ENCODE measurements around the gene HMCN2.
"Not testable (repeated sequence)": the region's sequence is repeated elsewhere in the genome, so short reads cannot be mapped to it uniquely, and the experiment has no call there.

HMCN2 gene

GRCh38 chr9:130395810-130396435 lies 130.4 kb downstream of the HMCN2 start:
- no peak for DNase-seq (ENCODE audit: low read depth)

- DNase-seq (ENCODE audit: low read depth), result no peak
These were observed 131.0 kb downstream of the HMCN2 start for GRCh38 chr9:130396581-130396980.

- DNase-seq (ENCODE audit: low read depth), result no peak
These were observed 133.1 kb downstream of the HMCN2 start for GRCh38 chr9:130398487-130399240.

- DNase-seq (ENCODE audit: low read depth), result no peak
These were observed 134.2 kb downstream of the HMCN2 start for GRCh38 chr9:130399768-130400167.

GRCh38 chr9:130400870-130401269 lies 135.3 kb downstream of the HMCN2 start:
- DNase-seq (ENCODE audit: low read depth), result no peak

GRCh38 chr9:130401742-130402141 lies 136.2 kb downstream of the HMCN2 start:
- not testable (repeated sequence) for DNase-seq (ENCODE audit: low read depth)

GRCh38 chr9:130402243-130402642 lies 136.7 kb downstream of the HMCN2 start:
- DNase-seq (ENCODE audit: low read depth), result no peak

GRCh38 chr9:130402645-130403440 lies 137.3 kb downstream of the HMCN2 start:
- no peak for DNase-seq (ENCODE audit: low read depth)

GRCh38 chr9:130405657-130406257 lies 140.2 kb downstream of the HMCN2 start:
- no peak for DNase-seq (ENCODE audit: low read depth)

- no peak for DNase-seq (ENCODE audit: low read depth)
These were observed 140.8 kb downstream of the HMCN2 start for GRCh38 chr9:130406278-130406895.

- DNase-seq (ENCODE audit: low read depth), result no peak
These were observed 142.5 kb downstream of the HMCN2 start for GRCh38 chr9:130407916-130408663.

- no peak for DNase-seq (ENCODE audit: low read depth)
These were observed 143.1 kb downstream of the HMCN2 start for GRCh38 chr9:130408669-130409068.

GRCh38 chr9:130409246-130409645 lies 143.7 kb downstream of the HMCN2 start:
- DNase-seq (ENCODE audit: low read depth), result no peak

GRCh38 chr9:130410443-130410842 lies 144.9 kb downstream of the HMCN2 start:
- no peak for DNase-seq (ENCODE audit: low read depth)

GRCh38 chr9:130411566-130411915 lies 146.0 kb downstream of the HMCN2 start:
- no peak for DNase-seq (ENCODE audit: low read depth)

- no peak for DNase-seq (ENCODE audit: low read depth)
These were observed 148.6 kb downstream of the HMCN2 start for GRCh38 chr9:130414081-130414731.

- no peak for DNase-seq (ENCODE audit: low read depth)
These were observed 149.6 kb downstream of the HMCN2 start for GRCh38 chr9:130414910-130415746.

- DNase-seq (ENCODE audit: low read depth), result no peak
These were observed 152.0 kb downstream of the HMCN2 start for GRCh38 chr9:130417602-130418001.

GRCh38 chr9:130418776-130419175 lies 153.2 kb downstream of the HMCN2 start:
- DNase-seq (ENCODE audit: low read depth), result no peak

- DNase-seq (ENCODE audit: low read depth), result no peak
These were observed 154.0 kb downstream of the HMCN2 start for GRCh38 chr9:130419521-130420035.
